ENCODE measurements around the gene PCP4L1.
"Not testable (repeated sequence)": the region's sequence is repeated elsewhere in the genome, so short reads cannot be mapped to it uniquely, and the experiment has no call there.

Gene PCP4L1

DNA sequence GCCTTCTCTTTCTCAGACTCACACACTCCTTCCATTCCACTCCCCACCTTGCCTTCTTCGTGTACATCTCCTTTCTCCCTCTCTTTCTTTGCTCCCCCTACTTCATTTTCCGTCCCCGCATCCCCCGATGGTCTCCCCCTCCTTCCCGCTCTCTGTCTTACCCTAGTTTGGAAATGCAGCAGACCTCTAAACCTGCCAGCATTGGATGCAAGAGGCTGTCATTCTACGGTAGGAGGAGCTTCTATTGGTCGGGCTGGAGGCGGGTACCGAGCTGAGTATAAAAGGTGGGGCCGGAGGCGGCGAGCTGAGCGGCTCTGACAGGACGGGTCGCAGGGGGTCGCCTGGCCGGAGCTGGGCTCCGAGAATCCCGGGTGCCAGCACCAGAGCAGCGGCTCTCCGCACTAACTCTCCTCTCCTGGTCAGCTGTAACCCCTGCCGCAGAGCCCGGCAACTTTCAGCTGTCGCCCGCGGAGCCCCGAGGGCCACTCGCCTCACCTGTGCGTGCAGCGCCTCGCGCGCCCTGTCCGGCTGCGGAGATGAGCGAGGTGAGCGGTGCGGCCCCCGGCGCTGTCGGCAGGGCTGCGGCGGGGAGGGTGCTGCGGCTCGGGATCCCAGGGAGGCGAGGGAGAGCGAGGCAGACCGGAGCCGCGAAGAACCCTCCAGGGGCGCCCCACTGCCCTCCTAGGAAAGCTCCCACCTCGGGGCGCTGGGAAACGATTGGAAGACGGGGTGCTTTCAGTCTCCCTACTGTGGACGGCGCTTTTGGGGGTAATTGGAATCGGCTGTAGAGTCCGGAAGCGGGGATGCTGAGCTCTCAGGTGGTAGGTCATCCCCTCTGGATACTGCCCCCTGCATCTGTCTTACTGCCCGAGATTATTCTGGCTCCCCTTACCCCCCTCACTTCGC is at the start of gene PCP4L1:
Gene PCP4L1, plus strand, starts transcription at position 307 of the 906 bp plus-strand sequence. Its CDS starts 230 bp downstream, at position 537.
- DNase-seq = no peak

DNA sequence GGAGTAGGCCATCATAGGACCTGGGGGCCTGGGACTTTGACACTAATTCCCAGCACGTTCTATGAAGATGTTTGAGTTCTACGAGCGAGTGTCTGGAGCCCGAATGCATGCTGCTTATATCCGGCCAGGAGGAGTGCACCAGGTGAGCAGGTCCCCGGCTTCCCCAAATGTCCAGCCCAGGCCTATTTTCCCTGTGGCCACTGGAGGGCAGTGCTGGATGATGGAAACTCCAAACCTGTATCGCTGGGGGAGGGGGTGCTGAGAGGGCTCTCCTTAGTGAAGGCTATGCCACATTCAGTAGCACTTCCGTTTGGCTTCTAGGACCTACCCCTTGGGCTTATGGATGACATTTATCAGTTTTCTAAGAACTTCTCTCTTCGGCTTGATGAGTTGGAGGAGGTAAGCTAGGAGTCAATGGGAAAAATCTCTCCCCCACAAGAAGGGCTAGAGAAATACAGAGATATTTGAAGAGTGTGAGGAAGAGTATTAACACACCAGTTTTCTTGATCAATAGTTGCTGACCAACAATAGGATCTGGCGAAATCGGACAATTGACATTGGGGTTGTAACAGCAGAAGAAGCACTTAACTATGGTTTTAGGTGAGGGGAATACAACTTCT is 48.6 kb upstream of the PCP4L1 start:
- DNase-seq = no peak

DNA sequence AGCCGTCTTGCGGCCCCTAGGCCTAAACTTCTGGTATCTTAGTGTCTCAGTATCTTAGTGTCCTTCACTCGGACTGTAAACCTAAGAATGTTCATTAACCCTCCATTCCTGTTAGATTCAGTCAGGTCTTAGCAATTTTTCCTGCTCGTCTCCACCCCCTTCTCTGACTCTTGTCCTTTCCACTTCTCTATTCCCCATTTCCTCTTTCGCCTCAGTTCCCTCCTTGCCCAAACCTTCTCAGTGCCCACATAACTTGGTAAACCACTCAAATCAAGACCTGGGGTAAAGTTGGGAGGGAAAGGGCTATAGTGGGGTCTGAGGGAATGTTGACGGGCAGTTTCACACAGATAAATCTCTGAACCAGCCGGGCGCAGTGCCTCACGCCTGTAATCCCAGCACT is 44.2 kb upstream of the PCP4L1 start:
- no peak for DNase-seq

DNA sequence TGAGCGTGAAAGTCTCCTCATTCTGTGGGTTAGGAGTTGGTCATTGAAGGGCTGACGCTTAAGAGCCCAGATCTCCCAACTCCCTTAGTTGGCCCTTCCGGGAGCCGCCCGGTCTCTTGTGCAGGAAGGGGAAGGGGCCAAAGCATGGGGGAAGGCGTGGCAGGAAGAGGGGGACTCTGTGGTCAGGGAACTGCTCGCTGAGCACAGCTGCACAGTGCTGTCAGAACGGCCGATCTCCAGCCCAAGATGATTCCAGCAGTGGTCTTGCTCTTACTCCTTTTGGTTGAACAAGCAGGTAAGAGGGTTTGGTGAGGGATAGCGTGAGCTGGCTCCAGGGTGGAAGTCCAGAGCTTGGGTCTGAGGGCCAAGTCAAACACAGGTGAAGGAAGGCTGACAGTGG is 43.5 kb upstream of the PCP4L1 start, which contains the start of gene FCER1G:
Gene FCER1G, plus strand, starts transcription at position 220 of the 400 bp plus-strand sequence. Its CDS starts 27 bp downstream, at position 247.
- no peak for DNase-seq

DNA sequence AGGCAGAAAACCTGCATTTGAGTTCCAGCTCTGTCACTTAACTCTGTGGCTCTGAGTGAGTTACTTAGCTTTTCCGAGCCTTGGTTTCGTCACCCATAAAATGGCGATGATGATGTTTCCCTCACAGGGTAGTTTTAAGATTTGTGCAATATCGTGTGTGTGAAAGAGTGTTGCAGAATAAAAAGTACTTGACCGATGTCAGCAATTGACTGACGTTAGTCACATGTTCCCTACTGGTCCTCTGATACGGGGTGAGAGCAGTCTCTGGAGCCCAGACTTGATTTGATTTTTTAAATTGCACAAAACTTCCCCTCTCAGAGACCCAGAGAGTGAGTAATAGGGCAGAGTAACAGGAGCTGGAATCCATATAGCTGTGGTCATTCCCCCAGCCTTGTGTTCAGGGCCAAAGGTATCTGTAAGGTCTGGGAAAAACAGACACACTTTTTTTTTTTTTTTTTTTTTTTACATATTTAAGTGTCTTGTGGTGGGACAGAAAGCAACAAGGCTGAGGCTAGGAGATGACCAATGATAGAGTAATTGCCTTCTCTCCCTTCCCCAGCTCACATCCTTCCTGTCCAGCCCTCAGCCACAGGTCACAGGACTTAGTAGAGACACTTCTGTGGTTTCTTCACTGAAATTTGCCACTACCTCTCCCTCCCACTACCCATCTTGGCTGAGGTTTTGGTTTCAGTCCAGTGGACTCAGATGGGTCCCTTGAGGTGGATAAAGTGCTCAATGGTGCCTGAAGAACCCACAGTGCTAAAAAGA is 41.4 kb upstream of the PCP4L1 start:
- DNase-seq = peak; percentile 23

DNA sequence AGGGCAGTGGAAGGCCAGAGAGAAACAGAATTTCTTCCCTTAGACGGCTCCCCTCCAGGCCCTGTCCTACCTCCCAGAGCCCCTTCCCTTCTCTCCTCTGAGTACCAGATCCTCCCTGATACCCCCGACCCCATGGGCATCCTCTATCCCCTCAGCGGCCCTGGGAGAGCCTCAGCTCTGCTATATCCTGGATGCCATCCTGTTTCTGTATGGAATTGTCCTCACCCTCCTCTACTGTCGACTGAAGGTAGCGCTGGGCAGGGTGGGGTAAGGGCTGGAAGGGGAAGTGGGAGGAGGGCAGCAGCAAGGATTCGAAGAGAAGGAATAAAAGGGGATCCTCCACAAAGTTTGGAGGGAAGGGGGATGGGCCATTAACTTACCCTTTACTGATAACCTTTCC is 40.7 kb upstream of the PCP4L1 start:
- DNase-seq = no peak

DNA sequence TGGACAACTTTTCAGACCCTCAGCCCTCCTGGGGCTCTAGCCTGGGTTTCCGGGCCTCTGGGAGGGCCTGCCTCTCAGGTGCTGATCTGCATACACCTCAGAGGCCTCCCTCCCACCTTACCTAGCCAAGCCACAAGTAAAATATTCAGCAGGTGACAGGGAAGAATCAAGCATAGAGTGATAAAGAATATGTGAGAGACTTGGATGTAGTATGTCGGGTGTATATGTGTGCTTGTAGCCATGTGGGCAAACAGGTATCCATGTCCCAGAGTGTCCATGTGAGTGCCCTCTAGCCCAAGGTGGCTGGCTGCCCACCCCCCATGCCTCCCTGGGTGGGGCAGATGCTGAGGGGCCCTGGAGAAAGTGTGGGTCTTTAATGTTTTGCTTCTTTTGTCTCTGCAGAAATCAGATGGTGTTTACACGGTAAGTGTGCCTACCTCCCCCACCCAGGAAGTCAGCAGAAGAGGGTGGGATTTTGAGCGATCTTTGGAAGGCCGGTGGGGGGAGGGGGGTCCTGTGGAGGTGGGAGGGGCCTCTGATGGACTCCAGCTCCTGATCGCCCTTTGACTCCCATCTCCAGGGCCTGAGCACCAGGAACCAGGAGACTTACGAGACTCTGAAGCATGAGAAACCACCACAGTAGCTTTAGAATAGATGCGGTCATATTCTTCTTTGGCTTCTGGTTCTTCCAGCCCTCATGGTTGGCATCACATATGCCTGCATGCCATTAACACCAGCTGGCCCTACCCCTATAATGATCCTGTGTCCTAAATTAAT is 40.1 kb upstream of the PCP4L1 start:
- peak; percentile 67 for DNase-seq

DNA sequence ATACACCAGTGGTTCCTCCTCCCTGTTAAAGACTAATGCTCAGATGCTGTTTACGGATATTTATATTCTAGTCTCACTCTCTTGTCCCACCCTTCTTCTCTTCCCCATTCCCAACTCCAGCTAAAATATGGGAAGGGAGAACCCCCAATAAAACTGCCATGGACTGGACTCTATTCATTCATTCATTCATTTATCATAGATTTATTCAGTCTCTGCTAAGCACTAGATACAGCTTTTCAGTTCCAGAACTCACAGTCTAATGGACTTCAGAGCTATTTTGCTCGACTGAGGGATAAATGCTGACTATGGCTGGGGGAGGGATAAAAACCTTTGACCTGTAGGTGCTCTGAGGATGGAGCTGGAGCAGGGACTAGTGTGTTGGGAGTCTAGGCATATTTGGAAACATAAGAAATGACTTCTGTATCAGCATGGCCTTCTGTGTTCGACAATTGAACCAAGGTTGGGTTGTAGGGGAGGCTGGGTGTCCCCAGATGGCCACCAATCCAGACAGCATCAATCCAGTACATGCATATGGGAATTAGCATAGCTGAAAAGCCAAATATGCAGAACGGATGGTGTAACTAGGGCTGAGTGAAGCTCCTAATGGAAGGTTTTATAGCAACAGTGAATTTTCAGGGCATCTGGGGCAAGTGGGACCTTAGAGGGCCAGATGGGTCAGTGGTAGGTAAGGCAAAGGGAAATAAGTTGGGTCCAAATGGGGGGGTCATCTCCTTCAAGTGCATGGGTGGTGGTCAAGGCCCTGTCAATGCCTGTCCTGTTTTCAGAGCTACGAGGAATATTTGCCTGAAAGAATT is 39.3 kb upstream of the PCP4L1 start:
- no peak for DNase-seq

DNA sequence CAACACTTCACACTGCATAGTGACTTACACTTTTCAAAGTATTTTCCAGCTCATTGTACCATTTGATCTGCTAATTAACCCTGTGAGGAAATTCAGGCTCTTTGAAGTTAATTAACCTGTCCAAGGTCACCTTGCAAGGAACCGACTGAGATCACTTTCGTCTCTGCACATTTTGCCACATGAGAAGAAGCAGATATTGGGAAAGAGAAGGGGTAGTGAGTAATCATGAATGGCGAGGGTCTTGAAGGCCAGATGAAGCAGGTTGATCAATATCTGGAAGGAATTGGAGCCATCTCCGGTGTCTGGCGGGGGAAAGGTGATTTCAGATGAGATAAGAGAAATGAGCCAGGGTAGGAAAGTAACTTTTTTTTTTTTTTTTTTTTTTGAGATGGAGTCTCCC is 38.5 kb upstream of the PCP4L1 start:
- DNase-seq = no peak

DNA sequence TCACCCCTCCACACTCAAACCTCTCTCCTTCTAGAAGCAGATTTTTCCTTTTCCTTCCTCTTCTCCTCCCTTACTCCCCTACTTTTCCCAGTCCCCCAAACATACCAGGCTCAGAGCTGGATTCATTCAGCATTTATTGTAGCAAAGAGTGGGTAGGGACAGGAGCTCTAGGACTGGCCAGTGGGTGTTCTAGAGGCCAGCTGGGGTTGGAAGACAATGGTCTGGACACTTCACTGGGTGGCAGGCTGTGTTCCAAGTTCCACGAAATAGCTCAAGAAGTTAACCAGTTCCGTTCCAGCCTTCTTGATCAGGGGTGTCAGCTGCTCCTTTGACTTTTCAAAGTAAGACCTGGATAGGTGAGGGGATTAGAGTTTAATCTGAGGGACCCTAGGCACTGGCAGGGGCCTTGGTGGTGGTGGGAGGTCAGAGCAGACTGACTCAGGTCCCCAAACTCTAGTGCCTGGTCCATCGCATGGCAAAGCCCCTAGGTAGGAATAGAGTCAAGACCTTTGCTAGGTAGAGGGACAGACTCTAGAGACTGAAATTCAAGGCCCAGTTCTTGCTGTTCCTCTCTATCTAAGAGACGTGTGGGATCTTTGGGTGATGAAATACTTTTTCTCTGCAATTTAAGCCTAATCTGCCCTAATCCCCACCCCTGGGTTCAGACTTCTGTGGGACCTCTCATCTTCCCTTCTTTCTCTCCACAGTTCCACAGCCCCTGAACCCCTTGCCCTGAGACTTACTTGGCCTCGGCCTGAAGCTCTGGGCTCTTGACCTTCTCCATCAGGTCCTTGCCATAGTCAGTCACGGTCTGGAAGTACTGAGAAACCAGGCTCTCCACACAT is 36.1 kb upstream of the PCP4L1 start:
- DNase-seq = no peak

DNA sequence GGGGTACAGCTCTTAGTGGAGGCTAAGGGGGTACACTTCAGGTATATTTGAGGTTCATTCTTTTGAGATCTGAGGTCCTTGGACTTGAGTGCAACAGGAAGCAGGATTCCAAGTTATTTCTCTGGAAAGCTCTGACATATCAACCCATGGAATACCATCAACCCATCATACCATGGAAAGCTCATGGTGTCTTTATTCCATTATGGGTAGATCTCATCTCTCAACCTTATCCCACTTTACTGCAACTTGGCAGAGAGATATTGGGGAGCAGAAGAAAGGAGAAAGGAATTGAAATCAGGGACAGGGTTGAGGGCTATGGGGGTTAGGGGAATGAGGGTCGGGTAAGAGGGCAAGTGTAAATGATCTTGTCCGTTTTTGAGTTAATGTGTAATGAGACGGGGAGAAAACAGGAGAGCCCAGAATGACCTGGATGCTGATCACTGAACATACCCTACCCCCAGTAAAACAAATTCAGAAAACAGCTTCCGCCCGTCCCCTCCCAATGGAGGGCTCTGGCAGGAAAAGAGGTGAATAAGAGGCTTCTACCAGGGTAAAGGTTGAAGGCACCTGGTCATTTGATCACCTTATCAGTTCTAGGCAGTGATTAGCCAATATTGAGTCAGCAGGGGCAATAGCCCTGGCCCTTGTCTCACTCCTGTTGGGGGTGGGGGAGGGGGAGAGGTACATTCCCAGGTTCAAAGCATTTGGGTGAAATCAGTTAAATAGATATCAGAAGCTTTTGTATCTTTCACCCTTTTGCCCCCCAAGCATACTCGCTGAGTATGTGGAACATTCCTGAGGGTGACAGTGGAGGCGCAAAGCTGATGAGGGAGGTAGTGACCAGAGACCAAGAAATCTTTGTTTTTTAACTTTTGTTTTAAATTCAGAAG is 34.5 kb upstream of the PCP4L1 start:
- DNase-seq = no peak

DNA sequence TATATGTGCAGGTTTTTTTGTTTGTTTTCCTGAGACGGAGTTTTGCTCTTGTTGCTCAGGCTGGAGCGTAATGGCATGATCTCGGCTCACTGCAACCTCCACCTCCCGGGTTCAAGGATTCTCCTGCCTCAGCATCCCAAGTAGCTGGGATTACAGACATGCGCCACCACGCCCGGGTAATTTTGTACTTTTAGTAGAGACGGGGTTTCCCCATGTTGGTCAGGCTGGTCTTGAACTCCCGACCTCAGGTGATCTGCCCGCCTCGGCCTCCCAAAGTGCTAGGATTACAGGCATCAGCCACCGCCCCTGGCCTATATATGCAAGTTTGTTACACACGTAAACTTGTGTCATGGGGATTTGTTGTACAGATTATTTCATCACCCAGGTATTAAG is 33.9 kb upstream of the PCP4L1 start:
- DNase-seq = not testable (repeated sequence)

DNA sequence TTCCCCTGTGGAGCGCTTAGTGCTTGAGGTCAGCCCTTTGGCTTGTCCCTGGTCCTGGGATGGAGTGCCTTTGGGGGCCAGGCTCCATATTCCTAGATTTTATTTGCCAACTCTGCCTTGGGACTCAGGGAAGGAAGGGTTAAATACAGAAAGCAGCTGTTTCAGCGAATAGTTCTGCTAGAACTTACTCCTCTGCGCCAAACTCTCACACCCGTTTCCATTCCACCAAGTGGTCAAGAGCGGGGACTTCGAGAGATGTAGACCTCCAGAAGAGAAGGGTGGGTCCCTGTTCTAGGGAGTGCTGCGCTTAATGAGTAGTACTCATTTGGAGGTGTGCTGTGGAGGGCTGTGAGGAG is 33.4 kb upstream of the PCP4L1 start:
- no peak for DNase-seq

DNA sequence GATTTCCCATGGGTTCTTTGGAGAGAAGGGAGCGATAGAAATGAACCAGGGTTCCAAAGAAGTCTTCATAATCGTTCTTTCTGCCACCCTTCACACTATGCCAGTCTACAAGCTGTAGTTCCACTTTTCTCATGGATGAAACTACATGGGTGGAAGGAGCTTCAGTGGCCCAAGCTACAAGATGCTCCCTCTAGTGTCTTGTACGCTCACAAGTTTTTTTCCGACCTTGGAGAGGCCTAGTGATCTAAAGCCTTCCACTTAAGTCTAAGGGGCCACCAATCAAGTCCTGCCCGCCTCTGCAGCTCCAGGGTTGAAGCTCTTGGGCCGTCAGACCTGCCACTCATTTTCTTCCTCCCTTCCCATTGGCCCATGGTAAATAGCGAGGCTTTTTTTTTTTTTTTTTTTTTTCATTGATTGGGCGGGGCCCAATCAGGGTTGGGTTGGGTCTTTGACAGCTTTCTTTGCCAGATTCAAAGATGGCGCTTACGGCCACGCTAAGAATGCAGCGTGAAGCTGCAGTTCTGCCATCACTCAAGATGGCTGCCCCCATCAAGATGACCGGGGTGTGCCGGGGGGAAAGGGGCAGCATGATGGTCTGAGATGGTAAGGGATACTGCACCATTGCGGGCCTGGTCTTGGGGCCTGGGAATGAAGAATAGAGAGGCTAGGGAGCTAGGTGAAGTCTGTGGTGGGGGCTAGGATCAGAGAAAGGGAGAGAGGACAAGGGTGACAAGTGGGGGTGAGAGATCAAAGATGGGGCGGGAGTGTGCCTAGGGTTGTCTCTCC is 32.8 kb upstream of the PCP4L1 start, which contains the start of gene TOMM40L:
Gene TOMM40L, plus strand, starts transcription at position 527 of the 786 bp plus-strand sequence. CDS start 430 bp downstream, outside the sequence.
- peak; percentile 69 for DNase-seq

DNA sequence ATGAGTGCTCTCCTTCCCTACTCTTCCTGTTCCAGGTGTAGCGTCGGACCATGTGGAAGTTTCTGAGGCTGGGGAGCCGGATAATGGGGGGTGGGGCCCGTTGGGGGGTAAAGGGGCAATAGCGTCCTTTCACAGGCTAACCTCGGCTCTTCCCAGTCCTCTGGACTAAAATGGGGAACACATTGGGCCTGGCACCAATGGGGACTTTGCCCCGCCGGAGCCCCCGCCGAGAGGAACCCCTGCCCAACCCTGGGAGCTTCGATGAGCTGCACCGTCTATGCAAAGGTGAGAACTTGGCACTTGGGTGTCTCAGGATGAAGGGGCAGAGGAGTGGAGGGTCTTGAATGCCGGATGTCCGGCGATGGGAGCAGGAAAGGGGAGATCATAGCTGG is 32.2 kb upstream of the PCP4L1 start:
- DNase-seq = no peak

DNA sequence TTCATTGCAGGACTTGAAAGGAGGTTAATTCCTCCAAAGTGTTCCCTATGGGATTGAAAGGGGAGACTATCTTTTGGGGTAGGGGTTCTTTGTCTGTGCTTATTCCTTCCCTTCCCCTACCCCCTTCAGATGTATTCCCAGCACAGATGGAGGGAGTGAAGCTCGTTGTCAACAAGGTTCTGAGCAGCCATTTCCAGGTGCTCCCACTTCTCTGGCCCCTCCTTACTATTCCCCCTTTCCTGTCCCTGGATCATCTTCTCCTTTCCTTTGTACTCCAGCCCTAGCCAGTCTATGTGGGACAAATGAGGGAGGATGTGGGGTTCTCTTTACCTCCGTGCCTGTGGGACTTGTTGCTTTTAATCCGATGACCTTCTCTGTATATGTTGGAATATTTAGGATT is 31.8 kb upstream of the PCP4L1 start:
- DNase-seq = no peak

DNA sequence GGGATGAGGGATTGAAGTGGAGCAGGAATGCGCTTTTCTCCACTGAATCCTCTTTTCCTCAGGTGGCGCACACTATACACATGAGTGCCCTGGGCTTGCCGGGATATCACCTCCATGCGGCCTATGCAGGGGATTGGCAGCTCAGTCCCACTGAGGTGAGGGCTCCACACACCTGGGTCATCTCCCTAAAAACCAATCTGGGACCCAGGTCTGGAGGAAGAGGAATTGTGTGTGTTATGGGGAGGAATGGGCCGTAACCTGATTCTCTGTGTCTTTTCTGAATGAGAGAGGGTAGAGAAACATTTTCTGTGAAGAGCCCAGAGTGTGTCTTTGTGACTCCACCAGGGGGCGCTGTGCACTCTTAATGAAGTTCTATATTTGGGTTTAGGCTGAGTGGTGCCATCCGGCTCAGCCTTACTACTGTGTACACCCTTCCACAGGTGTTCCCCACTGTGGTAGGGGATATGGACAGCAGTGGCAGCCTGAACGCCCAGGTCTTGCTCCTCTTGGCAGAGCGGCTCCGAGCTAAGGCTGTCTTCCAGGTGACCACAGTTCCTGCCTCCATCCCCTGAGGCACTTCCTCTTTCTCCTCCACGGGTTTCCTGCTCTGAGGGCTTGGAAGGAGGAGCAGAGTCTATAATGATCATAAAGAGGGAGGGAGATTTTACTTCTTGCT is 31.2 kb upstream of the PCP4L1 start:
- DNase-seq = peak; percentile 19

DNA sequence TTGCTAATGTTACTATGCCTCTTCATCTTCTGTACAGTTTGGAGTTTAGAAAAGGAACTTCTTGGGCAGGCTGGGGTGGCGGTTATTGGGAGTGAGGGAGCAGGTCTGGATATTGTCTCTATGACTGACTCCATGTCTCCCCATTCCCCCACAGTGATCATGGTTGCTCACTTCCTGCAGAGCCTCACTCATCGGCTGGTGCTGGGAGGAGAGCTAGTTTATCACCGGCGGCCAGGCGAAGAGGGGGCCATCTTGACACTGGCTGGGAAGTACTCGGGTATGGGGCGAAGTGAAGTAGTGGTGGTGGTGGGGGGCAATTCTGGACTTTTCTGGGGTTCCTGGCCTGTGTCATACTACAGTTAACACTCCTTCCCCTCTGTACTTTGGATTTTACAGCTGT is 30.5 kb upstream of the PCP4L1 start:
- no peak for DNase-seq

Data from GOT3 (cell line).